ENCODE measurements around the gene EFCAB14. TPM values are rescaled to one million over a fixed set of nuclear protein-coding genes. Genes with fewer than 3 reads are reported as not detected.

Gene EFCAB14
- total and polyA plus RNA-seq, 10 of the 15 experiments (the other 5 are each of a cell fraction or from before 2014, with no cell fraction given): 7.8 to 66.0 (median 41.6) TPM

GRCh38 chr1:46749921-46750404, 31.0 kb upstream of the EFCAB14 start:
- Histone ChIP-seq H3K36me3 (ENCODE audit: control insufficient read depth in 2 of 2, insufficient read depth in 2 of 2, low read length in 1 of 2) (no peaks in the 10 kb centered on the region), H2AFZ (ENCODE audit: control insufficient read depth, low read depth, low read length) (no peak overlapping the region), H3K9me3 (replicated peaks; ENCODE audit: control insufficient read depth, insufficient read depth, low read length) (no peaks in the 10 kb centered on the region), H3K9ac (ENCODE audit: control insufficient read depth, insufficient read depth, low read length) (no peak overlapping the region), H3K4me2 (ENCODE audit: control insufficient read depth, insufficient read depth) (no peak overlapping the region), H3K27me3 (replicated peaks in 1 of 2; ENCODE audit: control insufficient read depth in 2 of 2, insufficient read depth in 2 of 2, low read length in 1 of 2) (peaks cover 0 to 2% of the 10 kb centered on the region in 2 experiments; a peak in 3 of 4 replicates), H4K20me1 (ENCODE audit: control insufficient read depth, insufficient read depth) (no peaks in the 10 kb centered on the region), H3K4me1 (ENCODE audit: control insufficient read depth, insufficient read depth, low read length) (no peaks in the 10 kb centered on the region), H3K4me3 (no peak overlapping the region), H3K27ac (ENCODE audit: control insufficient read depth, insufficient read depth) (no peak overlapping the region), H3K79me2 (ENCODE audit: control insufficient read depth, insufficient read depth, low read length) (no peaks in the 10 kb centered on the region)
- ATAC-seq (no peak), FAIRE-seq (no peak), DNase-seq (ENCODE audit: low read depth, low spot score) (no peak)
- SMC1A ChIA-PET (ENCODE audit: uncharacterized antibody, unreplicated experiment): no interaction called here
- intact Hi-C loops (cut with micrococcal nuclease; ENCODE audit: unreplicated experiment): loop anchor here (5.0 kb wide), 1 partner anchor 422 kb away; no protein-coding TSS in a partner anchor
- CTCF ChIA-PET: no interaction called here
- 19% methylated on average over 7 of the region's 7 CpGs for WGBS (ENCODE audit: insufficient coverage, insufficient replicate concordance, low lambda C conversion rate, missing lambda C conversion rate)
- BruUV-seq (replicated peaks): no TSS peak
- TF ChIP-seq RFX5 (IDR thresholded peaks at IDR 0.05; ENCODE audit: low read depth, low read length) (no peak), YY1 (IDR thresholded peaks at IDR 0.05; ENCODE audit: low read depth, low read length) (no peak), CTCF (IDR thresholded peaks at IDR 0.05 in 2 of 3, conservative IDR thresholded peaks at IDR 0.05 in 1 of 3; ENCODE audit: control insufficient read depth in 2 of 3, extremely low read depth in 1 of 3, insufficient read depth in 1 of 3, low read depth in 3 of 3, low read length in 3 of 3) (no peak), EZH2 (IDR thresholded peaks at IDR 0.05; ENCODE audit: borderline replicate concordance, control insufficient read depth, low read depth, low read length) (no peak), IKZF2 (IDR thresholded peaks at IDR 0.05) (no peak), ELK1 (IDR thresholded peaks at IDR 0.05; ENCODE audit: low read depth, low read length) (no peak)
- in situ Hi-C loops (cut with MboI): no loop called here
- POLR2A ChIA-PET: no interaction called here
- RAD21 ChIA-PET (ENCODE audit: unreplicated experiment): no interaction called here
